ENCODE measurements around the gene TMEM178A. TPM values are rescaled to one million over a fixed set of nuclear protein-coding genes. Genes with fewer than 3 reads are reported as not detected.

TMEM178A gene
- total and polyA plus RNA-seq, 7 donors = 0.60 to 6.1 (median 1.8) TPM; not detected in 1

GRCh38 chr2:39738936-39739335 lies 73.2 kb downstream of the TMEM178A start:
- no peaks in the 10 kb centered on the region for H3K9me3 ChIP-seq
- H3K4me3 ChIP-seq = no peak overlapping the region
- H3K27ac ChIP-seq = no peak overlapping the region
- no peak for DNase-seq
- TF ChIP-seq, protein P1, sequence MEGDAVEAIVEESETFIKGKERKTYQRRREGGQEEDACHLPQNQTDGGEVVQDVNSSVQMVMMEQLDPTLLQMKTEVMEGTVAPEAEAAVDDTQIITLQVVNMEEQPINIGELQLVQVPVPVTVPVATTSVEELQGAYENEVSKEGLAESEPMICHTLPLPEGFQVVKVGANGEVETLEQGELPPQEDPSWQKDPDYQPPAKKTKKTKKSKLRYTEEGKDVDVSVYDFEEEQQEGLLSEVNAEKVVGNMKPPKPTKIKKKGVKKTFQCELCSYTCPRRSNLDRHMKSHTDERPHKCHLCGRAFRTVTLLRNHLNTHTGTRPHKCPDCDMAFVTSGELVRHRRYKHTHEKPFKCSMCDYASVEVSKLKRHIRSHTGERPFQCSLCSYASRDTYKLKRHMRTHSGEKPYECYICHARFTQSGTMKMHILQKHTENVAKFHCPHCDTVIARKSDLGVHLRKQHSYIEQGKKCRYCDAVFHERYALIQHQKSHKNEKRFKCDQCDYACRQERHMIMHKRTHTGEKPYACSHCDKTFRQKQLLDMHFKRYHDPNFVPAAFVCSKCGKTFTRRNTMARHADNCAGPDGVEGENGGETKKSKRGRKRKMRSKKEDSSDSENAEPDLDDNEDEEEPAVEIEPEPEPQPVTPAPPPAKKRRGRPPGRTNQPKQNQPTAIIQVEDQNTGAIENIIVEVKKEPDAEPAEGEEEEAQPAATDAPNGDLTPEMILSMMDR (IDR thresholded peaks at IDR 0.05) = no peak
- TF ChIP-seq POLR2A (IDR thresholded peaks at IDR 0.05) (no peak), POLR2AphosphoS5 (IDR thresholded peaks at IDR 0.05) (no peak), EP300 (IDR thresholded peaks at IDR 0.05) (no peak)
- H3K36me3 ChIP-seq = peaks cover 0 to 80% (median 3%) of the 10 kb centered on the region in 4 donors
- no peaks in the 10 kb centered on the region for H3K27me3 ChIP-seq
- 90 to 94% methylated on average over 2 of the region's 2 CpGs for WGBS, 2 donors
- intact Hi-C loops (cut with DNase I) = no loop called here
- H3K4me1 ChIP-seq = no peaks in the 10 kb centered on the region

- Histone ChIP-seq H3K9me3 (no peaks in the 10 kb centered on the region), H3K36me3 (peaks cover 0 to 84% (median 3%) of the 10 kb centered on the region in 4 donors), H3K4me3 (no peak overlapping the region), H3K4me1 (no peaks in the 10 kb centered on the region), H3K27ac (no peak overlapping the region), H3K27me3 (no peaks in the 10 kb centered on the region)
- intact Hi-C loops (cut with DNase I) = no loop called here
- TF ChIP-seq POLR2AphosphoS5 (IDR thresholded peaks at IDR 0.05) (no peak), POLR2A (IDR thresholded peaks at IDR 0.05) (no peak), EP300 (IDR thresholded peaks at IDR 0.05) (no peak)
- TF ChIP-seq, protein P1 (IDR thresholded peaks at IDR 0.05) = no peak
- DNase-seq = no peak
- 59 to 70% methylated on average over 5 of the region's 5 CpGs for WGBS, 2 donors
These were observed 73.7 kb downstream of the TMEM178A start for GRCh38 chr2:39739386-39739785.

DNA sequence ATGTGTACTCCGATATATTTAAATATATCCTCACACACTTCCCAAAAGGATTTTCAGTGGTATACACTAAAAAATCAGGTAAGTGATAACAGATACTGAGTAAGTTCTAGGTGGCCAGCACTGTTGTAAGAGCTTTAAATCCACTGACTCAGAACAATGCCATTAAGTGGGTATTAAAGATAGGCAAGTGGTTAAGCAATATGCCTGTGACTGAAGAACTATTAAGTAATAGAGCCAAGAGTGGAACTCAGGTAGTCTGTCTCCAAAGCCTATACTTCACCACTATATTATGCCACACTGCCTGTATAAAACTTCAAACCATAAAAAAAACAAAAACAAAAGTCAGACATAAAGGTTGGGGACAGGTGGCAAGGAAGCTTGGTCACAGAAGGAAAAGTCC lies 76.2 kb downstream of the TMEM178A start:
- Histone ChIP-seq H3K27me3 (no peaks in the 10 kb centered on the region), H3K27ac (no peak overlapping the region), H3K36me3 (peaks cover 0 to 60% (median under 1%) of the 10 kb centered on the region in 4 donors), H3K4me1 (no peaks in the 10 kb centered on the region), H3K4me3 (no peak overlapping the region), H3K9me3 (no peaks in the 10 kb centered on the region)
- 96 to 100% methylated on average over 1 of the region's 1 CpG for WGBS, 2 donors
- no peak for DNase-seq
- TF ChIP-seq EP300 (IDR thresholded peaks at IDR 0.05) = no peak
- TF ChIP-seq, protein P1 (IDR thresholded peaks at IDR 0.05) = no peak
- intact Hi-C loops (cut with DNase I) = no loop called here

GRCh38 chr2:39743269-39743776 lies 77.6 kb downstream of the TMEM178A start:
- no peaks in the 10 kb centered on the region for H3K27me3 ChIP-seq
- intact Hi-C loops (cut with DNase I) = no loop called here
- H3K4me1 ChIP-seq = no peaks in the 10 kb centered on the region
- TF ChIP-seq POLR2AphosphoS5 (IDR thresholded peaks at IDR 0.05) (no peak), POLR2A (IDR thresholded peaks at IDR 0.05) (no peak), EP300 (IDR thresholded peaks at IDR 0.05) (no peak)
- TF ChIP-seq, protein P1 (IDR thresholded peaks at IDR 0.05) = no peak
- H3K4me3 ChIP-seq = no peak overlapping the region
- 68 to 95% methylated on average over 1 of the region's 1 CpG for WGBS, 2 donors
- no peak overlapping the region for H3K27ac ChIP-seq
- no peak for DNase-seq
- no peaks in the 10 kb centered on the region for H3K9me3 ChIP-seq
- H3K36me3 ChIP-seq = peaks cover 0 to 56% (median under 1%) of the 10 kb centered on the region in 4 donors

DNA sequence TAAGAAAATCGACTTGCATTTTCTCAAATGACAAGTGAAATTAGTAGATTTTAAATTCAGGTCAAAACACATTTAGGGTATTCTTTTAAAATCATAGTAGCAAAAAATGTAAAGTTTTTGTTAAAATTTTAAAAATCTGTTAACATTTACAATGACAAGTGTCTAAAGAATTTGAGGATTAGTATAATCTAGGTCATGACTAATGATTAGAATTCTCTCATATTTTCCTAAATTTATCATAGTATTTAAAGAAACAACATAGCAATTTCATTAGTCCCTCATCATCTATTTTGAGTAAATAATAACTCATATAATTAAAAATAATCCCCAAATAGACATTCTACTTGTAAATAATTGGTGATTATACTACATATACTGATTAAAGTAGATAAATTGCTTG lies 89.7 kb downstream of the TMEM178A start:
- H3K4me1 ChIP-seq = peaks cover 0 to 11% (median 0%) of the 10 kb centered on the region in 4 donors
- H3K27me3 ChIP-seq = no peaks in the 10 kb centered on the region
- no peaks in the 10 kb centered on the region for H3K9me3 ChIP-seq
- H3K4me3 ChIP-seq = no peak overlapping the region
- peaks cover 0 to 82% (median 26%) of the 10 kb centered on the region in 4 donors for H3K36me3 ChIP-seq
- WGBS, 2 donors = 92 to 96% methylated on average over 1 of the region's 1 CpG
- intact Hi-C loops (cut with DNase I) = no loop called here
- TF ChIP-seq, protein P1 (IDR thresholded peaks at IDR 0.05) = no peak
- TF ChIP-seq POLR2AphosphoS5 (IDR thresholded peaks at IDR 0.05) (no peak), EP300 (IDR thresholded peaks at IDR 0.05) (no peak), POLR2A (IDR thresholded peaks at IDR 0.05) (no peak)
- no peak for DNase-seq
- no peak overlapping the region for H3K27ac ChIP-seq

Measured in sigmoid colon (tissue), 7 donors.